GM19328 (cell line): Measurements from ENCODE around the gene PP2D1.
A peak's percentile ranks its signal among the peaks of the same experiment; 100 is the strongest.
"Not testable (repeated sequence)": the region's sequence is repeated elsewhere in the genome, so short reads cannot be mapped to it uniquely, and the experiment has no call there.

Experiments
- ATAC-seq: cut with Tn5 transposase; IDR thresholded peaks from one replicate; pipeline ENCODE4 v1.9.1; 2021; ENCODE audit warnings: mild to moderate bottlenecking, moderate library complexity; ENCODE audit not compliant: unreplicated experiment

The PP2D1 gene

GRCh38 chr3:20040548-20041196, 28.6 kb upstream of the PP2D1 start:
- peak; percentile 37 for ATAC-seq

DNA sequence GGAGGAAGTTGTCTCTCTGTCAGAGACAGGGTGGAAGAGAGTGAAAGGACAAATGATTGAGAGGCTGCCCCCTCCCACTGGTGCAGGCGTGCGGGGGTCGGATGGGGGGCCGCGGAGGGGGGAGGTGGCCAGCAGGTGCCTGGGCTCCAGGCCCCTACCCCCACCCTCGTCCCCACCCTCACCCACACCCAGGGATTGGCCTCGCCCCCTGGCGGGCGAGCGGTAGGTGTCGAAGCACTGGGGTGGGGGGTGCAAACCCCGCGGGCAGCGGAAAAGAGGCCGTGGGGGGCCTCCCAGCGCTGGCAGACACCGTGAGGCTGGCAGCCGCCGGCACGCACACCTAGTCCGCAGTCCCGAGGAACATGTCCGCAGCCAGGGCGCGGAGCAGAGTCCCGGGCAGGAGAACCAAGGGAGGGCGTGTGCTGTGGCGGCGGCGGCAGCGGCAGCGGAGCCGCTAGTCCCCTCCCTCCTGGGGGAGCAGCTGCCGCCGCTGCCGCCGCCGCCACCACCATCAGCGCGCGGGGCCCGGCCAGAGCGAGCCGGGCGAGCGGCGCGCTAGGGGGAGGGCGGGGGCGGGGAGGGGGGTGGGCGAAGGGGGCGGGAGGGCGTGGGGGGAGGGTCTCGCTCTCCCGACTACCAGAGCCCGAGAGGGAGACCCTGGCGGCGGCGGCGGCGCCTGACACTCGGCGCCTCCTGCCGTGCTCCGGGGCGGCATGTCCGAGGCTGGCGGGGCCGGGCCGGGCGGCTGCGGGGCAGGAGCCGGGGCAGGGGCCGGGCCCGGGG, 27.9 kb upstream of the PP2D1 start, which contains the start of gene KAT2B:
Gene KAT2B (plus strand): TSS at position 682 of the 783 bp plus-strand sequence. CDS start 32 bp downstream, at position 714.
- ATAC-seq: peak; percentile 57

- no peak for ATAC-seq
These were observed 27.4 kb upstream of the PP2D1 start for GRCh38 chr3:20039466-20039764.

DNA sequence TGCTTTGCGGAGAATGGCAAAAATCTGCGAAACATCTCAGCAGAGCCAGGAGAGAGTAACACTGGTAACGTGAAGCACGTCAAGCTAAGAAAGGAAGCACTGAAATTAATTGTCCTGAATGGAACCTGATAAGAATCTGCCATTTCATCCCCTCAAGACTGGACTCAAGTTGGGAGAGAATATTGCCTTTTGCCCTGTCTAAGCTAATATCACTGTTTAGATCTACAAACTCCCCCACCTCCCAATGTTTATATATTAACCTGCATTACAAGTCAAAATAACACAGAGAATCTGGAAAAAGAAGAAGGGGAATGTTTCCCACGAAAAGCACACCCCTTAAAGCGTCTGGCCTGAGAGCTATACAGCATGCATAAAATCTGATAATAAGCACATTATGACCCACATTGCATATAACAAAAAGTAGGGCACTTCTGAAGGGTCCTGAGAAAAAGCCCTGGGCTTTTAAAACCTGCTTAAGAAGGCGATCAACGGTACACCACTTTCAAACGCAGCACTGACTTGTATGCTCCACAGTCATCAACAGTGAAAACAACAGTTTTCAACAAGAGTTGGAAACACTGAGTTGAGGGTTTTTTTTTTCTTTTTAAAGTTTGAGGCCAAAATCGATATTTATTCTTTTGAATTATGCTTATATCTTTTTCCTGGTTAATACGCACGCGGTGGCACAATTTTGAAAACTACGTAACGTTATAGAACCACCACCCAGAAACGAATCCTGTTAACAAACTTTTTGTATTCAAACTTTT, 26.8 kb upstream of the PP2D1 start:
- no peak for ATAC-seq

DNA sequence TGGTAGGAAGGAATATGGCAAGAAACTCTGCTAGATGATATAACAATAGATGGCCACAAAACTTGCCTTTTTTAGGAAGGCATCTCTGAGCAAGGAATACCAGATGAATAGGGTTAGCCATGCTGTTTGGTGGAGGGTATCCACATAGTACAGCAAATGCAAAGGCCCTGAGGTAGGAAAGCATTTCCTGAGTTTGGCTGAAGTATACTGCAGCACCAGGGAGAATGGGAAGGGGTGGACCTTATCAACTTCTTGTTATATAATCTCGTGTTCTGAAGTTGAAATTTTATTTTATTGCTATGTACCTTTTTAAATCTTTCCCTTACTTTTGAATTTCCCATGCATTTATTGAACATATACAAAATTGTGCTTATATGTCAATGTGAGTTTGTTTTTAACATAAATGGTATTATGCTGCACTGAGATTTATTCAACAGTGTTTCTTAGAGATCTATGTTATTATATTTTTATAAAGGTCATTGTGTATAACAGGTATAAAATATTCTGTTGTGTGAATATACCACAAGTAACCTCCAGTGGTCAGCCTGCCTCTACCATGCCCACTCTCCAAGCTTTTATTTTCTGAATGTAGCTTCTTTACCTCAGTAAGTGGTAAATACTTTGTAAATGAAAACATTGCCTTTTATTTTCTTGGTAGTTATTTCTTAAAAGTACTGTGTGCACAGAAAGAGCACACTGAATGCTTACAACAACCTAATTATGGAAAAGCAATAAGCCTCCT, 25.4 kb upstream of the PP2D1 start:
- ATAC-seq: no peak

DNA sequence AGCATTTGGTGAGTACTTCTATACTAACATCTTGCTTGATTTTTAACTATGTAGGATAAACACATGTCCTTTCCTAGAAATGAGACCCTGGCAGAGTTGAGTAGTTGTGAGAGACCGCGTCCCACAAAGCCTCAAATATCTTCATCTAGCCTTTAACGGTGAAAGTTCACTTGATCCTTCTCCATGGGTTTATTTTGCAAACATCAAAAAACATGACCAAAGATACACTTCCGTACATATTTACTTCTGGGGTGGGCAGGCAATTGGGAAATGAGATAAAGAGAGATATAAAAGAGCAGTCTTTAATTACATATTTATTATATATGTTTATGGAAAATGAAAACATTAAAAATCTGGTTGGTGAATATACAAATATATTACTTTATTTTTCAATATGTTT, 23.0 kb upstream of the PP2D1 start:
- no peak for ATAC-seq

DNA sequence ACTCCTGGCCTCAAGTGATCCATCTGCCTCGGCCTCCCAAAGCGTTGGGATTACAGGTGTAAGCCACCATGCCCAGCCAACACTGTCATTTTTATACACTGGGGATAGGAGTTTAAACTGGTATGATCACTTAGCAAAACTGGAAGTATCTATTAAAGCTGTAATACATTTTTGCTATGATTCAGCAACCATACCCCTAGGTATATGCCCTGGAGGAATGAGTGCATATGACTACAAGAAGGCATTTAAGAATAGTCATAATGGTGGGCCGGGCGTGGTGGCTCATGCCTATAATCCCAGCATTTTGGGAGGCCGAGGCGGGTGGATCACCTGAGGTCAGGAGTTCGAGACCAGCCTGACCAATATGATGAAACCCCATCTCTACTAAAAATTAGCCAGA, 19.9 kb upstream of the PP2D1 start:
- not testable (repeated sequence) for ATAC-seq

- ATAC-seq: no peak
These were observed 16.9 kb upstream of the PP2D1 start for GRCh38 chr3:20028905-20029331.

DNA sequence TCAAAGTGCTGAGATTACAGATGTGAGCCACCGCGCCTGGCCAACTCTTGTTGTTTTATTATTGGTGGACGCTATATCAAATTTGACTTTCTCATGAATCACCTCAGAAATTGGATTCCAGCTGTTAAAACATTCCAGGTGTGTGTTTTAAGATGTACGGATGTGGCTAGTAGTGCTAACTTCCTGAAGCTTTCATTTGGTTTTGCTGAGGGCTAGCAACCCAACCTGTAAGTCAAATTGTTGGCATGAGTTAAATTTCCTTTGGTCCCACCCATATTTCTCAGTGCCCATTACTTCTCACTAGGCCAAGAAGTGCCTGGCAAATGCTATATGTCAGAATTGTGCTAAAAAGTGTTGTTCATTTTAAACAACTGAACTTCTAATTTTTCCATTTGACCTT, 15.1 kb upstream of the PP2D1 start:
- ATAC-seq: no peak

GRCh38 chr3:20023623-20024405, 11.8 kb upstream of the PP2D1 start:
- no peak for ATAC-seq

DNA sequence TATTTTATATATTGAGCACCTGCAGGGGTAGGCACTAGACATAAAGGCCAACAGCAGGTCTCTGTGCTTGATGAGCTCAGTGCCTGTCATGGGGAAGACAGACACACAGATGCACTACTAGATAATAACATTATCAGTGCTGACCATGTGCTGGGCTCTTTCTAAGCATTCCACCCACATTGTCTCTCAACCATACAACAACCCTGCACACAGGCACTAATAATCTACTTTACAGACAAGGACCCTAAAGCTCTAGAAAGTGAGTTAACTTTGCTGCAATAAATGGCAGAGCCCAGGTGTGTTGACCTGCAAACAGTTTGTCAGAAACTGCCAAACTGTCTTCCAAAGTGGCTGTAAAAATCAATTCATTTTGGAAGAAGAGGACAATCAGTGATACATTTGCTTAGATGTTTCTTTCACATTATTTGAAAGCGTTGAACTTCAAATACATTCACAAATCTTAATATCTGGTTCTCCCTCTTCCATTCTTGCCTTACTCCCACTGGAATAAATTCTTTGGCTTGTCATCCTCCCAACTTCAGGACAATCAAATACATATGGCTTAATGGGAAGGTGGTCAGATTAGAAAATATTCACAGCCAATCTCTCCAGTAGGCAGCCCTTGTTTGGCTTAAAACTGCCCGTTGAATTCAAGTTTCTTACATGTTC, 11.0 kb upstream of the PP2D1 start:
- no peak for ATAC-seq

- not testable (repeated sequence) for ATAC-seq
These were observed 4.0 kb upstream of the PP2D1 start for GRCh38 chr3:20016076-20016475.

DNA sequence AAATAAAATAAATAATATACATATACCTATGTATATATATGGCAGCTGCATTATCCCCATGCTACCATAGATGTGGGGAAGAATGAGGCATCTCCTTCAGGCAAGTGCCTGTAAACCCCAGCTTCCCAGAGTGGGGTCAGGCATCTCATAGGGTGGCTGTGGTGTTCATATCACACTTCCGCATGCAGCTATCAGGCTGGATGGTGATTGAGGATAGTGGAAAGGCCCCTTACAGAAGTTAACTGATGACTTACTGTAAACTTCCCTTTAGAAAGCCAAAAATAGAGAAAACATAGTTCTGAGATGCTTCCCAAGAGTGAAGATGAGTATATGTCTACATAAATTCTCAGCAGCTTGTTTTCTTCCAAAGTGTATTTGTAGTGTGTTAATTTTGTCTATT, 3.5 kb upstream of the PP2D1 start:
- no peak for ATAC-seq

DNA sequence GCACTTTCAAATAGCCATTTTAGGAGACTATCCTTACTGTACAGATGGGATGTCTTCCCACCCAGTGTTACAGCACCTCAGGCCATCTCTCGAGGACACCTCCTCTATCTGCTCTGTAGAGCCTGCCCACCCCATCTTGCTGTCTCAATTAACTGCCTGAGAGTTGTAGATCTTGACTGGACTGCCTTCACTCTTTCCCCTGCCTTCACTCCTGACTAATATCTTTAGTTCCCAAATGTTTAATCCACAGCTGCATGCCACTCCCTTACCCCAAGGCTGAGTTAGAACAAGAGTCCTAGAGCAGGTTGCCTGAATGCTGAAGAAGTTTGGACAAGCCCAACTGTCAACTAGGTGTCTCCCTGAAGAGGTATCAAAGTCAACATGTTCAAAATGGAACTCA, 1.3 kb upstream of the PP2D1 start:
- ATAC-seq: no peak

- ATAC-seq: no peak
These were observed 3.4 kb downstream of the PP2D1 start for GRCh38 chr3:20008646-20009045.

GRCh38 chr3:20007960-20008359, 4.1 kb downstream of the PP2D1 start:
- no peak for ATAC-seq

- ATAC-seq: no peak
These were observed 10.1 kb downstream of the PP2D1 start for GRCh38 chr3:20001932-20002331.

DNA sequence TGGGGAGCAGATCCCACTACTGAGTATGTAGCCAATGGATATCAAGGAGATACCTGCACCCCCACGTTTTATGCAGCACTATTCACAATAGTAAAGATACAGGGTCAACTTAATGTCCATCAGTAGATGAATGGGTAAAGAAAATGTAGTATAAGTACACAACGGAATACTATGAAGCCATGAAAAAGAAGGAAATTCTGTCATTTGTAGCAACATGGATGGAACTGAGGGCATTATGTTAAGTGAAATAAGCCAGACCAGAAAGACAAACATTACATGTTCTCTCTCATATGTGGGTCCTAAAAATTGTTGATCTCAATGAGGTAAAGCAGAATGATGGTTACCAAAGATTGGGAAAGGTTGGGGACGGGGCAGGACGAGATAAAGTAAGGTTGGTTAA, 14.6 kb downstream of the PP2D1 start:
- no peak for ATAC-seq

DNA sequence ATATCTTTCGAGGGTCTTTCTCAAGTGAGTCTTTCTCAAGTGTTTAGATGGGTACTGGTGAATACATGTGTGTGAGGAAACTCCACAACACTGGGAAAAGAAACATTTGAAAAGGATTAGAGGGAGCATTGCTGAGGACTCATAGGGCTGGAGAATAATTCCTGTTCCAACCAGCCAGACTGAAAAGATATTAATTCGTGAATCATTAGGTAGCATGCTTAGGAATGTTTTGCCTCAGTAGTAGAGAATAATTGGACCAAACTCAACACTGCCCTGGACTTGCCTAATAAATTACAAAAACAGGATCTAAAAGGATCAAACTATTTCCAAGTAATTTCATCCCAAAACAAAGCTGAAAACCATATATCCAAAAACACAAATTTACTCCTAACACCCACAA, 17.3 kb downstream of the PP2D1 start:
- no peak for ATAC-seq

DNA sequence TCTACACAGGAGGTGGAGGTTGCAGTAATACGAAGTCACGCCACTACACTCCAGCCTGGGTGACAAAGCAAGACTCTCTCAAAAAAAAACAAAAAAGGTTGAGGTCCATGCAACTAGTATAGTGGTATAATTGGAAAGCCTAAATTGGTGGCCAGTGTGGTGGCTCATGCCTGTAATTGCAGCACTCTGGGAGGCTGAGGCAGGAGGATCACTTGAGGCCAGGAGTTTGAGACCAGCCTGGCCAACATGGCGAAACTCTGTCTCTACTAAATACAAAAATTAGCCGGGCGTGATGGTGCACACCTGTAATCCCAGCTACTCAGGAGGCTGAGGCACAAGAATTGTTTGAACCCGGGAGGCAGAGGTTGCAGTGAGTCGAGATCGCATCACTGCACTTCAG, 23.2 kb downstream of the PP2D1 start:
- not testable (repeated sequence) for ATAC-seq
